CD4-positive, alpha-beta memory T cell (primary cell): ENCODE results near the gene TMC3. TPM values are rescaled to one million over a fixed set of nuclear protein-coding genes. Genes with fewer than 3 reads are reported as not detected.
"Not testable (repeated sequence)": the region's sequence is repeated elsewhere in the genome, so short reads cannot be mapped to it uniquely, and the experiment has no call there.

Experiments used
- CTCF ChIA-PET: fragments of 350-600 bp; sonication (Branson Sonifier 250); formaldehyde crosslinking; loops from one replicate; lab custom pipeline; 2021; ENCODE audit warnings: inconsistent platforms; ENCODE audit not compliant: partially characterized antibody; lab: Charles Lee
- POLR2A ChIA-PET: fragments of 350-600 bp; sonication (Branson Sonifier 250); formaldehyde crosslinking; loops from one replicate; lab custom pipeline; 2021; ENCODE audit not compliant: partially characterized antibody; lab: Charles Lee
- DNase-seq, 5 donors: peaks; one replicate each; pipeline versions ENCODE4 v3.0.0 to v3.0.0-alpha.2; 2020 to 2022; ENCODE audit warnings: mixed read lengths in 1 of 5
- H3K27ac ChIP-seq: one replicate; pipeline ENCODE4 v1.7.0; 2013; ENCODE audit warnings: low read depth, low read length
- H3K27me3 ChIP-seq: 2 replicates; pipeline ENCODE4 v1.7.0; 2013; ENCODE audit warnings: mild to moderate bottlenecking, low read length, moderate library complexity; ENCODE audit not compliant: insufficient read depth
- H3K36me3 ChIP-seq: 2 replicates; pipeline ENCODE4 v1.7.0; 2013; ENCODE audit warnings: mild to moderate bottlenecking, low read length, moderate library complexity; ENCODE audit not compliant: insufficient read depth
- H3K4me1 ChIP-seq: 2 replicates; pipeline ENCODE4 v1.7.0; 2013; ENCODE audit warnings: mild to moderate bottlenecking, low read length, moderate library complexity; ENCODE audit not compliant: insufficient read depth
- H3K4me3 ChIP-seq, 2 donors: one replicate each; pipeline ENCODE4 v1.7.0; 2013; ENCODE audit warnings: low read length in 2 of 2, mild to moderate bottlenecking in 1 of 2
- H3K9me3 ChIP-seq, 2 donors: one replicate each; pipeline ENCODE4 v1.7.0; 2013; ENCODE audit warnings: low read length in 2 of 2, control low read depth in 1 of 2; ENCODE audit not compliant: control insufficient read depth in 1 of 2
- H3K27ac Mint-ChIP-seq, 7 donors: one replicate each; pipeline ENCODE4 v1.8.0; 2020 to 2021; ENCODE audit warnings: mixed read lengths in 7 of 7, mild to moderate bottlenecking in 6 of 7, inconsistent platforms in 3 of 7, moderate library complexity in 3 of 7
- H3K27me3 Mint-ChIP-seq, 2 donors: one replicate each; pipeline ENCODE4 v1.8.0; 2020 to 2021; ENCODE audit warnings: mixed read lengths in 2 of 2
- H3K36me3 Mint-ChIP-seq, 2 donors: one replicate each; pipeline ENCODE4 v1.8.0; 2020 to 2021; ENCODE audit warnings: mixed read lengths in 2 of 2, inconsistent platforms in 1 of 2, mild to moderate bottlenecking in 1 of 2
- H3K4me1 Mint-ChIP-seq, 4 donors: one replicate each; pipeline ENCODE4 v1.8.0; 2020 to 2021; ENCODE audit warnings: mixed read lengths in 4 of 4, mild to moderate bottlenecking in 1 of 4
- H3K4me3 Mint-ChIP-seq, 8 donors: one replicate each; pipeline ENCODE4 v1.8.0; 2020 to 2021; ENCODE audit warnings: mixed read lengths in 8 of 8, mild to moderate bottlenecking in 7 of 8, moderate library complexity in 6 of 8, inconsistent platforms in 3 of 8
- H3K9me3 Mint-ChIP-seq, 8 donors: one replicate each; pipeline ENCODE4 v1.8.0; 2020 to 2021; ENCODE audit warnings: mixed read lengths in 8 of 8, mild to moderate bottlenecking in 5 of 8, inconsistent platforms in 3 of 8, moderate library complexity in 1 of 8
- intact Hi-C: fragments of 100-400 bp; cut with micrococcal nuclease; formaldehyde crosslinking; loops from one replicate; pipeline ENCODE4 v1.15.1; 2023
- polyA plus RNA-seq, 2 donors: library from polyadenylated mRNA; unstranded; fragments of 300-500 nt; fragmentation: Illumina TruSeq; gene quantifications; one replicate each; pipeline ENCODE4 v1.2.3, GENCODE V29; 2021
- total RNA-seq, 2 experiments: library from RNA; stranded (reverse); gene quantifications; one replicate each; pipeline ENCODE4 v1.2.3, GENCODE V29; 2021

TMC3 gene
- total and polyA plus RNA-seq, 4 experiments from 2014 or later, result 0.05 TPM; not detected in 3

DNA sequence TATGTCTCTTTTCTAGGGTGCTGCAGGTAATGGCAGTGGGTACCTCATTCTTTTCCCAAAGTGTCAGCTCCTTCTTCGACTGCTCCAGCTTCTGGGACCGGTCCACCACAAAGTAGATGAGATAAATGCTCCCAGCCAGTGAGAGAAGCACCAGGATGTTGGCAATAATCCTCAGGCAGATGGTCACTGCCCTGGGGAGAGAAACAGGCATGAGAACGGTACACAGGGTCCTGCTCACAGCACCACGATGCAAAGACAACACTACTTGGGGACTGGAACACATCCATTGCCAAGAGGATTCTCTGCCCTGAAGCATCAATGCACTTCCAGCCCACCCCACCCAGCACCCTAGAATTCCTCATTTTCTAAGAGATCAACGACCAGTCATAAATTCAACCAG, 22.4 kb downstream of the TMC3 start:
- Histone ChIP-seq H3K4me1 (no peaks in the 10 kb centered on the region), H3K27ac (no peak overlapping the region), H3K36me3 (no peaks in the 10 kb centered on the region), H3K9me3 (no peaks in the 10 kb centered on the region), H3K4me3 (no peak overlapping the region), H3K27me3 (no peaks in the 10 kb centered on the region)
- Mint-ChIP-seq H3K36me3 (peaks cover 0 to 3% of the 10 kb centered on the region in 2 donors), H3K9me3 (no peaks in the 10 kb centered on the region), H3K27ac (no peak overlapping the region), H3K4me1 (no peaks in the 10 kb centered on the region), H3K4me3 (no peak overlapping the region), H3K27me3 (no peaks in the 10 kb centered on the region)
- no peak for DNase-seq
- ChIA-PET CTCF (interaction anchor here (2.7 kb wide), 1 partner anchor 85 kb away, joined by 8 read pairs; no protein-coding TSS in a partner anchor), POLR2A (no interaction called here)
- intact Hi-C loops, result no loop called here

DNA sequence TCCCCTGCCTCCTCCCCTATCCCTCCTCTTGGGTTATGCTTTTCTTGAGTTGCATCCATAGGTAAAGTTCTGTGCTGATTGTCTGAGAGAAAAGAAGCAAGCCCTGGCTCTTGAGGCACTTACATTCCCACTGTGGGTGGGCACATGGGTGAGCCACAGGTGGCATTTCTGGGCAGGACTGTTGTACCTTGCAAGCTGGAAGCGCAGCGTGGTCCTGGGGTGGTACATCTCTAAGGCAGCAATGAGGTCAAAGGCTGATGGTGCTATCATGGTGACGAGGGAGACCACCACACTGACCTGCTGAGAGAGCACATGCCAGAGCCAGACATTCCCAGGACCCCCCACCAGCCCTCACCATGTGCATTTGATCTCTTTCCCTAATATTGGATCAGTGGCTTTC, 24.7 kb downstream of the TMC3 start:
- Histone ChIP-seq H3K4me1 (no peaks in the 10 kb centered on the region), H3K27me3 (no peaks in the 10 kb centered on the region), H3K4me3 (no peak overlapping the region), H3K36me3 (no peaks in the 10 kb centered on the region), H3K27ac (no peak overlapping the region), H3K9me3 (no peaks in the 10 kb centered on the region)
- Mint-ChIP-seq H3K27ac (no peak overlapping the region), H3K4me3 (no peak overlapping the region), H3K36me3 (peaks cover 0 to 3% of the 10 kb centered on the region in 2 donors), H3K4me1 (no peaks in the 10 kb centered on the region), H3K27me3 (peaks cover 1 to 5% of the 10 kb centered on the region in 2 donors), H3K9me3 (no peaks in the 10 kb centered on the region)
- intact Hi-C loops, result no loop called here
- ChIA-PET CTCF (no interaction called here), POLR2A (no interaction called here)
- no peak for DNase-seq

DNA sequence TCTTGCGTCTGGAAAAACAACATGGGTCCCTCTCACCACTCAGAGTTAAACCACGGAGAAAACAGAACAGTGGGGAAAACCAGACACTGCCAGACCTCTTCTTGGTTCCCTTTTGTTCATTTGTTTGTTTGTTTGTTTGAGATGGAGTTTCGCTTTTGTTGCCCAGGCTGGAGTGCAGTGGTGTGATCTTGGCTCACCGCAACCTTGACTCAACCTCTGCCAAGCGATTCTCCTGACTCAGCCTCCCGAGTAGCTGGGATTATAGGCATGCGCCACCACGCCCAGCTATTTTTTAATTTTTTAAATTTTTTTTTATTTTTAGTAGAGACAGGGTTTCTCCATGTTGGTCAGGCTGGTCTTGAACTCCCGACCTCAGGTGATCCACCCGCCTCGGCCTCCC, 25.3 kb downstream of the TMC3 start:
- H3K27me3 ChIP-seq, H3K4me1 Mint-ChIP-seq, H3K9me3 ChIP-seq, H3K36me3 ChIP-seq, H3K27ac ChIP-seq, POLR2A ChIA-PET, H3K4me3 ChIP-seq, intact Hi-C loops, H3K4me1 ChIP-seq, H3K36me3 Mint-ChIP-seq, H3K27ac Mint-ChIP-seq, H3K9me3 Mint-ChIP-seq, H3K4me3 Mint-ChIP-seq, DNase-seq, H3K27me3 Mint-ChIP-seq: not testable (repeated sequence)
- CTCF ChIA-PET, result interaction anchor here (2.5 kb wide), 1 partner anchor 83 kb away, joined by 10 read pairs; no protein-coding TSS in a partner anchor

DNA sequence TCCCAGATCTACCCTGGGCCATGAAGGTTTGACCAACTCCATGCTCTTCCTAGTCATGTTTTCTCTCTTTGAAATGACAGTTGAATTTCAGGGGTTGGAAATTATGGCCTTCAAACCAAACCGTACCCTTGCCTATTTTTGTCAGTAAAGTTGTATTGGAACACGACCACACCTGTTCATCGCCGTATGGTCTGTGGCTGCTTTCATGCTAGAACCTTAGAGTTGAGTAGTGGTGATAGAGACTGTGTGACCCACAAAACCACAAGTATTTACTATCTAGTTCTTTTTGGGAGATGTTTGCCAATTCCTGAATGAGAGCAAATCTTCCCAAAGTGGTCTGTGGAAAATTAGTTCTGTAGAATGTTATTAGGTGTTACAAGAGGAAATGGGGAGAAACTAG, 26.1 kb downstream of the TMC3 start:
- intact Hi-C loops, result no loop called here
- no peaks in the 10 kb centered on the region for H3K36me3 ChIP-seq
- H3K9me3 ChIP-seq, result no peaks in the 10 kb centered on the region
- Mint-ChIP-seq H3K4me3 (no peak overlapping the region), H3K4me1 (no peaks in the 10 kb centered on the region), H3K27ac (no peak overlapping the region), H3K27me3 (peaks cover 1 to 5% of the 10 kb centered on the region in 2 donors), H3K36me3 (peaks cover 0 to 9% of the 10 kb centered on the region in 2 donors), H3K9me3 (no peaks in the 10 kb centered on the region)
- no peaks in the 10 kb centered on the region for H3K27me3 ChIP-seq
- POLR2A ChIA-PET, result no interaction called here
- no peak overlapping the region for H3K27ac ChIP-seq
- H3K4me1 ChIP-seq, result no peaks in the 10 kb centered on the region
- DNase-seq, result no peak
- CTCF ChIA-PET, result interaction anchor here (2.5 kb wide), 1 partner anchor 82 kb away, joined by 10 read pairs; no protein-coding TSS in a partner anchor
- no peak overlapping the region for H3K4me3 ChIP-seq

DNA sequence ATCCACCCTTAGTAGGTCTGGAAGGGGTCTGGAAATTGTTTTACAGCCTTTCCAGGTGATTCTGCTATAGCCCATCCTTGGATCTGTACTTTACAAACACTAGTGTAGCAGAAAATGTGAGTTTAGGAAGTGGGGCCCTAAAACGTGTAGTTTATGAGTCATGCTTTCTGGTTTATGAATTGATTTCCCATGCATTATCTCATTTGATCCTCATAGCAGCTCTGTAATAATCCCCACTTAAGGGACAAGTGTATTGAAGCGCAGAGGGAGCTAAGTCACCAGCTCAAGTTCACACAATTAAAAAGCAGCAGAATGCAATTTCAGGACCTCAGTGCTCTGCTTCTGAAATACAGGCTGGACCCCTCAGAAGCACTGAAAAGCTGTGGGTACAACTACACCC, 27.4 kb downstream of the TMC3 start:
- Mint-ChIP-seq H3K36me3 (peaks cover 0 to 9% of the 10 kb centered on the region in 2 donors), H3K9me3 (no peaks in the 10 kb centered on the region), H3K27ac (no peak overlapping the region), H3K4me3 (no peak overlapping the region), H3K4me1 (no peaks in the 10 kb centered on the region), H3K27me3 (peaks cover 1 to 5% of the 10 kb centered on the region in 2 donors)
- Histone ChIP-seq H3K9me3 (no peaks in the 10 kb centered on the region), H3K4me3 (no peak overlapping the region), H3K4me1 (no peaks in the 10 kb centered on the region), H3K27ac (no peak overlapping the region), H3K36me3 (no peaks in the 10 kb centered on the region), H3K27me3 (no peaks in the 10 kb centered on the region)
- DNase-seq, result no peak
- ChIA-PET POLR2A (no interaction called here), CTCF (interaction anchor here (2.5 to 3.2 kb wide), 2 partner anchors 72 to 81 kb away, joined by 10 to 11 read pairs; no protein-coding TSS in a partner anchor)
- intact Hi-C loops, result no loop called here

DNA sequence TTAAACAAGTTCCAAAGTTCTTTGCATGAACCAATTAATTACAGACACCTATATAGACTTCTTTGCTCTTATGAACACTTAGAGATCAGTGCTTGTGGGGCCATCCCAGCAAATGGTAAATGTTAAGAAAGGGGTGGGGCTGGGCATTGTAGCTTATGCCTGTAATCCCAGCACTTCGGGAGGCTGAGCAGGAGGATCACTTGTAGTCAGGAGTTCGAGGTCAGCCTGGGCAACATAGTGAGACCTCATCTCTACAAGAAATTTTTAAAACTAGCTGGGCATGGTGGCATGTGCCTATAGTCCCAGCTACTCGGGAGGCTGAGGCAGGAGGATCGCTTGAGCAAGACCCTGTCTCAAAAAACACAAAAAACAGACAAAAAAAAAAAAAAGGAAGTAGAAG, 30.6 kb downstream of the TMC3 start:
- Mint-ChIP-seq H3K4me1 (no peaks in the 10 kb centered on the region), H3K9me3 (no peaks in the 10 kb centered on the region), H3K36me3 (peaks cover 0 to 9% of the 10 kb centered on the region in 2 donors), H3K27me3 (peaks cover 3 to 5% of the 10 kb centered on the region in 2 donors), H3K27ac (no peak overlapping the region), H3K4me3 (no peak overlapping the region)
- Histone ChIP-seq H3K27me3 (no peaks in the 10 kb centered on the region), H3K9me3 (no peaks in the 10 kb centered on the region), H3K27ac (no peak overlapping the region), H3K36me3 (no peaks in the 10 kb centered on the region), H3K4me1 (no peaks in the 10 kb centered on the region), H3K4me3 (no peak overlapping the region)
- ChIA-PET POLR2A (interaction anchor here (0.6 kb wide), 1 partner anchor 45 kb away, joined by 3 read pairs; no protein-coding TSS in a partner anchor), CTCF (interaction anchor here (1.3 to 2.8 kb wide), 3 partner anchors 53 to 77 kb away, joined by 3 to 16 read pairs (median 4); no protein-coding TSS in a partner anchor)
- intact Hi-C loops, result no loop called here
- no peak for DNase-seq

DNA sequence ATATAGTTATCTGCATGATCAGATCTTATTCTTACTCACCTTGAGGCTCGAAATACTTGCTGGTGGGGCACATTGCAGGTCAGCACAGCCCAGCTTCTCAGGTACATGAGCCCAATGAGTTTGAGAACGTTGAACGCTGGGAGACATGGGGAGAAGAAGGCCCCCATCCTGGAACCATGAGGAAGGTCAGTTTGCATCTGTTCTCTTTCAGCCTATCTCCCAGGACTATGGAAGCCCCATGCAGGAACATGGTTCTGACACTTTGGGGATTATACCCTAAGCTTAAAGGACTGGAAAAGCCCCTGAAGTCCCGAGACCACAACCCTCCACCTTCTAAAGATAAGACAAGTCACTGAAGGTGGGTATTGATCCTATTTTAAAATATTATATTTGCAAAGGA, 32.7 kb downstream of the TMC3 start:
- Mint-ChIP-seq H3K9me3 (no peaks in the 10 kb centered on the region), H3K4me3 (no peak overlapping the region), H3K27ac (no peak overlapping the region), H3K27me3 (peaks cover 3 to 5% of the 10 kb centered on the region in 2 donors), H3K36me3 (peaks cover 0 to 6% of the 10 kb centered on the region in 2 donors), H3K4me1 (peaks cover 0 to 5% (median 2%) of the 10 kb centered on the region in 4 donors)
- intact Hi-C loops, result no loop called here
- no peaks in the 10 kb centered on the region for H3K9me3 ChIP-seq
- H3K27me3 ChIP-seq, result no peaks in the 10 kb centered on the region
- no peak for DNase-seq
- H3K4me1 ChIP-seq, result no peaks in the 10 kb centered on the region
- H3K4me3 ChIP-seq, result no peak overlapping the region
- ChIA-PET POLR2A (no interaction called here), CTCF (interaction anchor here (0.8 to 2.1 kb wide), 4 partner anchors 15 to 371 kb away, joined by 3 to 10 read pairs (median 3); no protein-coding TSS in a partner anchor)
- no peaks in the 10 kb centered on the region for H3K36me3 ChIP-seq
- H3K27ac ChIP-seq, result no peak overlapping the region
